Measurements from ENCODE around the gene UBR3.

DNA sequence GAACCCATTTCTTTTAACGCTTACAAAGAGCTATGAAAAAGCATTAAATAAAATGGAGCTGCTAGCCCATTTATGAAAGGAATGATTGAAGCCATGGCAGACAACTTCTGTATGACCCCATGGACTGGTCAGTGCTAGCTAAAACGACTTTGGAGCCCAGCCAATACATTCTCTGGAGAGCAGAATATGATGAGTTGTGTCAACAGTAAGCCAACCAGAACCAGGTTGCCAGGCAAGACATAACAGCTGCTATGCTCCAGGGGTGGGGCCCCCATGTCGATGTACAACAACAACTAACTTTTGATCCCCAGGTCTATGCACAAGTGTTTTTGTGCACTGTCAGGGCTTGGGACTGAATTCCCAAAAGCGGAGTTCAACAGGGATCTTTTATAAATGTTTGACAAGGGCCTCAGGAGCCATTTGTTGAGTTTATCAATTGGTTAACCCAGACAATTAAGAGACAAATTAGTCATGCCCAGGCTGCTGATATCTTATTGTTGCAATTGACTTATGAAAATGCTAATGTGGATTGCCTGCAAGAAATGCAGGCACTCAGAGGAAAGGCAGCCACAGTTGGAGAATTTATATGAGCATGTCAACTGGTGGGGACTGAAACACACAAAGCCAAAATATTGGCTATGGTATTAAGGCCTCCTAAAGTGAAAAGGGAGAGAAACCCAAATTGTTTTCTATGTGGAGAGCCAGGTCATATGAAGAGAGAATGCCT is 286.1 kb downstream of the UBR3 start:
- TF ChIP-seq, protein P1, sequence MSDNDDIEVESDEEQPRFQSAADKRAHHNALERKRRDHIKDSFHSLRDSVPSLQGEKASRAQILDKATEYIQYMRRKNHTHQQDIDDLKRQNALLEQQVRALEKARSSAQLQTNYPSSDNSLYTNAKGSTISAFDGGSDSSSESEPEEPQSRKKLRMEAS (CRISPR knock-in tag; IDR thresholded peaks at IDR 0.05), result no peak
- no peak for TF ChIP-seq OVOL2 (CRISPR knock-in tag; IDR thresholded peaks at IDR 0.05; ENCODE audit: borderline replicate concordance)
- TF ChIP-seq, protein P2, sequence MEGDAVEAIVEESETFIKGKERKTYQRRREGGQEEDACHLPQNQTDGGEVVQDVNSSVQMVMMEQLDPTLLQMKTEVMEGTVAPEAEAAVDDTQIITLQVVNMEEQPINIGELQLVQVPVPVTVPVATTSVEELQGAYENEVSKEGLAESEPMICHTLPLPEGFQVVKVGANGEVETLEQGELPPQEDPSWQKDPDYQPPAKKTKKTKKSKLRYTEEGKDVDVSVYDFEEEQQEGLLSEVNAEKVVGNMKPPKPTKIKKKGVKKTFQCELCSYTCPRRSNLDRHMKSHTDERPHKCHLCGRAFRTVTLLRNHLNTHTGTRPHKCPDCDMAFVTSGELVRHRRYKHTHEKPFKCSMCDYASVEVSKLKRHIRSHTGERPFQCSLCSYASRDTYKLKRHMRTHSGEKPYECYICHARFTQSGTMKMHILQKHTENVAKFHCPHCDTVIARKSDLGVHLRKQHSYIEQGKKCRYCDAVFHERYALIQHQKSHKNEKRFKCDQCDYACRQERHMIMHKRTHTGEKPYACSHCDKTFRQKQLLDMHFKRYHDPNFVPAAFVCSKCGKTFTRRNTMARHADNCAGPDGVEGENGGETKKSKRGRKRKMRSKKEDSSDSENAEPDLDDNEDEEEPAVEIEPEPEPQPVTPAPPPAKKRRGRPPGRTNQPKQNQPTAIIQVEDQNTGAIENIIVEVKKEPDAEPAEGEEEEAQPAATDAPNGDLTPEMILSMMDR (IDR thresholded peaks at IDR 0.05), result no peak
- no peak for TF ChIP-seq FOXJ3 (CRISPR knock-in tag; IDR thresholded peaks at IDR 0.05; ENCODE audit: borderline replicate concordance)
- no peak for TF ChIP-seq TEAD4 (CRISPR knock-in tag; IDR thresholded peaks at IDR 0.05)
- no peak for TF ChIP-seq CREB1 (CRISPR knock-in tag; IDR thresholded peaks at IDR 0.05)
- no peak for TF ChIP-seq GABPB1 (CRISPR knock-in tag; IDR thresholded peaks at IDR 0.05)
- TF ChIP-seq NFYB (CRISPR knock-in tag; conservative IDR thresholded peaks at IDR 0.05; ENCODE audit: low read depth), result no peak
- TF ChIP-seq ZNF138 (CRISPR knock-in tag; conservative IDR thresholded peaks at IDR 0.05), result no peak
- no peak for TF ChIP-seq JUN (CRISPR knock-in tag; IDR thresholded peaks at IDR 0.05)

Measured in WTC11 (cell line).